Measurements from ENCODE around the gene SEMG2.
A peak's percentile ranks its signal among the peaks of the same experiment; 100 is the strongest.

SEMG2 gene, protein sequence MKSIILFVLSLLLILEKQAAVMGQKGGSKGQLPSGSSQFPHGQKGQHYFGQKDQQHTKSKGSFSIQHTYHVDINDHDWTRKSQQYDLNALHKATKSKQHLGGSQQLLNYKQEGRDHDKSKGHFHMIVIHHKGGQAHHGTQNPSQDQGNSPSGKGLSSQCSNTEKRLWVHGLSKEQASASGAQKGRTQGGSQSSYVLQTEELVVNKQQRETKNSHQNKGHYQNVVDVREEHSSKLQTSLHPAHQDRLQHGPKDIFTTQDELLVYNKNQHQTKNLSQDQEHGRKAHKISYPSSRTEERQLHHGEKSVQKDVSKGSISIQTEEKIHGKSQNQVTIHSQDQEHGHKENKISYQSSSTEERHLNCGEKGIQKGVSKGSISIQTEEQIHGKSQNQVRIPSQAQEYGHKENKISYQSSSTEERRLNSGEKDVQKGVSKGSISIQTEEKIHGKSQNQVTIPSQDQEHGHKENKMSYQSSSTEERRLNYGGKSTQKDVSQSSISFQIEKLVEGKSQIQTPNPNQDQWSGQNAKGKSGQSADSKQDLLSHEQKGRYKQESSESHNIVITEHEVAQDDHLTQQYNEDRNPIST

DNA sequence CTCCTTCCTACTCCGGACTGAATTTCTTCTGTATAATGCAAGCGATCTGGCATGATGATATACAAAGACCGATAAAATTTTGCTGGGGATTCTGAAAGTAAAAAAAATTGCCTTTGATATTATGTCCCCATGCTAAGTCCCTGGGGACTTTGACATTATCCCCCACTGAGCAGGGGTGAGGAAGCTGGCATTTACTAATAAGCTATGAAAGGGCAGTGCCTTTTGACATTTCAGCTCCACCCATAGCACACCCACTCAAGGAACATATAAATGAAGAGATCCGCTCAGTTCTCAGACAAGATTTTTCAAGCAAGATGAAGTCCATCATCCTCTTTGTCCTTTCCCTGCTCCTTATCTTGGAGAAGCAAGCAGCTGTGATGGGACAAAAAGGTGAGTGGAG is at the start of gene SEMG2:
Gene SEMG2, plus strand, starts transcription at position 298 of the 400 bp plus-strand sequence. Its CDS starts 17 bp downstream, at position 315.
- TF ChIP-seq, protein P1, sequence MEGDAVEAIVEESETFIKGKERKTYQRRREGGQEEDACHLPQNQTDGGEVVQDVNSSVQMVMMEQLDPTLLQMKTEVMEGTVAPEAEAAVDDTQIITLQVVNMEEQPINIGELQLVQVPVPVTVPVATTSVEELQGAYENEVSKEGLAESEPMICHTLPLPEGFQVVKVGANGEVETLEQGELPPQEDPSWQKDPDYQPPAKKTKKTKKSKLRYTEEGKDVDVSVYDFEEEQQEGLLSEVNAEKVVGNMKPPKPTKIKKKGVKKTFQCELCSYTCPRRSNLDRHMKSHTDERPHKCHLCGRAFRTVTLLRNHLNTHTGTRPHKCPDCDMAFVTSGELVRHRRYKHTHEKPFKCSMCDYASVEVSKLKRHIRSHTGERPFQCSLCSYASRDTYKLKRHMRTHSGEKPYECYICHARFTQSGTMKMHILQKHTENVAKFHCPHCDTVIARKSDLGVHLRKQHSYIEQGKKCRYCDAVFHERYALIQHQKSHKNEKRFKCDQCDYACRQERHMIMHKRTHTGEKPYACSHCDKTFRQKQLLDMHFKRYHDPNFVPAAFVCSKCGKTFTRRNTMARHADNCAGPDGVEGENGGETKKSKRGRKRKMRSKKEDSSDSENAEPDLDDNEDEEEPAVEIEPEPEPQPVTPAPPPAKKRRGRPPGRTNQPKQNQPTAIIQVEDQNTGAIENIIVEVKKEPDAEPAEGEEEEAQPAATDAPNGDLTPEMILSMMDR (IDR thresholded peaks at IDR 0.05; ENCODE audit: poor library complexity, severe bottlenecking), result no peak
- Histone ChIP-seq H3K27ac (ENCODE audit: poor library complexity, severe bottlenecking) (no peak within 1 kb of the TSS), H3K9me3 (ENCODE audit: severe bottlenecking) (no peaks in the 10 kb centered on the region), H3K4me1 (ENCODE audit: insufficient read depth, poor library complexity, severe bottlenecking) (no peaks in the 10 kb centered on the region), H3K27me3 (ENCODE audit: insufficient read depth, poor library complexity, severe bottlenecking) (peaks cover 32% of the 10 kb centered on the region), H3K36me3 (ENCODE audit: low read depth) (no peaks in the 10 kb centered on the region), H3K4me3 (ENCODE audit: severe bottlenecking) (no peak within 1 kb of the TSS)
- no peak for ATAC-seq (ENCODE audit: low read depth)
- no peak for DNase-seq (ENCODE audit: low spot score)

DNA sequence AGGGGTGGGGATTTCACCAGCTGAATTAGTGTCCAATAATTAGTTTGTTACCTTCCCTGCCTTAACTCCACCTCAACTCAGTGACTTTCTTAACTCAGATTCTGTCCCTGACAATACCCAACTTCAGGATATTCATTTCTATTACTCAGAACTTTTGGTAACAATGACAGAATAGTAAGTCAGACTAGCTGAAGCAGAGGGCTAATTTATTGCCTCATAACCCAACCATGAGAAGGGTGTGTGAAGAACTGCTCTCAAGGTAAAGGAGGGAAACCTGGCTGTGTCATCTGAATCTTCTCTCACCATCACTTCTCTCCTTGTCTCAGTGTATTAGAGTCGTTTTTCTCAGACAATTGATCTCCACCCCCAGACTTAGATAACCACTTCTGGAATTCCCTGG is 47.7 kb upstream of the SEMG2 start:
- H3K4me1 ChIP-seq (ENCODE audit: insufficient read depth, poor library complexity, severe bottlenecking), result peaks cover 22% of the 10 kb centered on the region
- H3K27ac ChIP-seq (ENCODE audit: poor library complexity, severe bottlenecking), result peak overlapping the region; percentile 59
- no peaks in the 10 kb centered on the region for H3K36me3 ChIP-seq (ENCODE audit: low read depth)
- ATAC-seq (ENCODE audit: low read depth) (peak; percentile 14; the same call in 2 of the 3 replicates), DNase-seq (ENCODE audit: low spot score) (no peak)
- TF ChIP-seq, protein P1 (IDR thresholded peaks at IDR 0.05; ENCODE audit: poor library complexity, severe bottlenecking), result no peak
- no peaks in the 10 kb centered on the region for H3K9me3 ChIP-seq (ENCODE audit: severe bottlenecking)
- no peaks in the 10 kb centered on the region for H3K27me3 ChIP-seq (ENCODE audit: insufficient read depth, poor library complexity, severe bottlenecking)
- no peak overlapping the region for H3K4me3 ChIP-seq (ENCODE audit: severe bottlenecking)

DNA sequence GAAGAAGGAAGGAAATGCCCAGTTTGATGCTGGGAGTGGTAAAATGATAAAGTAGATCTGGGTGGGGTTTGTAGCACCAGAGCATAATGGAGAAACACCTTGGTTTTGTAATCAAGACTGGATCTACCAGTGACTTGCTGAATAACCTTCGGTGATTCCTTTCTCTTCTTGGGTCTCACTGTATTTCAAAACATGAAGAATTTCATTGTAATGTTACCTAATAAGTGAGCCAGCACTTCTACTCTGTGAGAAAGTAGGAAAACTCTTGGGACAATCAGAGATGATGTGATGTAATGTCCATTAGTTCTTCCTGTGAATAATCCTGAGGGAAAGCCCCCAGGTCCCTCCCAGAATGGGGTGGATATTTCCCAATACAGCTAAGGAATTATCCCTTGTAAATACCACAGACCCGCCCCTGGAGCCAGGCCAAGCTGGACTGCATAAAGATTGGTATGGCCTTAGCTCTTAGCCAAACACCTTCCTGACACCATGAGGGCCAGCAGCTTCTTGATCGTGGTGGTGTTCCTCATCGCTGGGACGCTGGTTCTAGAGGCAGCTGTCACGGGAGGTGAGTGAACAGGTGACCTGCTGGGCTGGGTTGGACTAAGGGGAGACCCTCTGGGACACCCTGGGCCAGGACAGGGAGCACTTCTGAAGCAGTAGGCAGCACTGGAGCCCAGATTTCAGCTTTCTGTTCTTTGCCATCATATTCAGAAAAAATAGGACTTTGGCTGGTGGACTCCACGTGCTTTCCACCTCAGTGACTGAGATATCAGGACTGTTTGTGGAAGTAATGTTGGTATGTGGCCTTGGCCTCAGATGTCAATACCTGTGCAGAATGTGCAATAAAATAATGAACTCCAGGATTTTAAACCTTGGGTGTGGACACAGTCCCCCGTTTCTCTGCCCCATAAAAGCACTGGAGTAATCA is 46.5 kb upstream of the SEMG2 start, which contains the start of gene PI3:
Gene PI3, plus strand, starts transcription at position 469 of the 931 bp plus-strand sequence. Its CDS starts 21 bp downstream, at position 490.
- H3K4me1 ChIP-seq (ENCODE audit: insufficient read depth, poor library complexity, severe bottlenecking), result peaks cover 22% of the 10 kb centered on the region
- H3K36me3 ChIP-seq (ENCODE audit: low read depth), result no peaks in the 10 kb centered on the region
- DNase-seq (ENCODE audit: low spot score) (peak; percentile 100), ATAC-seq (ENCODE audit: low read depth) (peak; percentile 87)
- no peaks in the 10 kb centered on the region for H3K9me3 ChIP-seq (ENCODE audit: severe bottlenecking)
- H3K27me3 ChIP-seq (ENCODE audit: insufficient read depth, poor library complexity, severe bottlenecking), result no peaks in the 10 kb centered on the region
- H3K27ac ChIP-seq (ENCODE audit: poor library complexity, severe bottlenecking), result peak within 1 kb of the TSS; percentile 59
- TF ChIP-seq, protein P1 (IDR thresholded peaks at IDR 0.05; ENCODE audit: poor library complexity, severe bottlenecking), result no peak
- H3K4me3 ChIP-seq (ENCODE audit: severe bottlenecking), result no peak within 1 kb of the TSS

DNA sequence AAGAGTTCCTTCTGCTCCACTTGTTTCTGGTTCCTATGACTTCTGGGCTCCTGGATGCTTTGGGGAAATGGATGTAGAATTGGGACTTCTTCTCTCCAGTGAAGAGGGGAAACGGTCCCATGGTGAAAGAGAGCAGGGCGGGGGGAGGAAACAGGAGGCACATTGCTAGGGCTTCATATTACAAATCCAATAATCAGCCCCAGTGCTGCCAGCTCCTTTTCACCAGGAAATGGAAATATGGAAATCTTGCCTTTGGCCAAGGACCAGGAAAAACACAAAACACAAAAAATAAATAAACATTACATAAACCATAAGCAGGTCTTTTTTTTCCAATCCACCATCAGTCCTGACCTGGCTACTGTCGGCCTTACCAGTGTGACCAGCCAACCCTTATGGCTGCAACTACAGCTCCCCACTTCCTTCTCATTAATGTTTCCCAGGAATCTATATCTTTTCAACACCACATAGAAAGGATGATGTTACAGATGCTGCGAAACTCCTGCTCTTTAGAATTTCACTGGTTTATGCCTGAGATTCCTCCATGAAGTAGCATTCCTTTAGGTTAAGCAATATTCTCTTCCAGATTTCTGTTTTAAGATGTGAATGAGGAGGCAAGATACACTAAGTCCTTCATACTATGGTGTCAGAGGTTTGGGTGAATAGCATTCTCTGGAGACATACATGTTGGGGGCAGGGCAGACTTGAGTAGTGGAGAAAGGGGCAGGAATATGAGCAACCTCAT is 44.5 kb upstream of the SEMG2 start:
- no peaks in the 10 kb centered on the region for H3K27me3 ChIP-seq (ENCODE audit: insufficient read depth, poor library complexity, severe bottlenecking)
- no peaks in the 10 kb centered on the region for H3K9me3 ChIP-seq (ENCODE audit: severe bottlenecking)
- TF ChIP-seq, protein P1 (IDR thresholded peaks at IDR 0.05; ENCODE audit: poor library complexity, severe bottlenecking), result no peak
- H3K4me1 ChIP-seq (ENCODE audit: insufficient read depth, poor library complexity, severe bottlenecking), result peaks cover 22% of the 10 kb centered on the region
- H3K36me3 ChIP-seq (ENCODE audit: low read depth), result no peaks in the 10 kb centered on the region
- DNase-seq (ENCODE audit: low spot score), result no peak
- ATAC-seq (ENCODE audit: low read depth), result no peak
- H3K4me3 ChIP-seq (ENCODE audit: severe bottlenecking), result no peak overlapping the region
- no peak overlapping the region for H3K27ac ChIP-seq (ENCODE audit: poor library complexity, severe bottlenecking)
